PC-9 (cell line): Measurements from ENCODE around the gene GPHN. TPM values are rescaled to one million over a fixed set of nuclear protein-coding genes. Genes with fewer than 3 reads are reported as not detected.

Experiments used
- BruUV-seq: library from RNA; stranded (reverse); fragments of 400-500 nt; replicated peaks from 2 replicates; lab custom pipeline; 2021; lab: Mats Ljungman, UMichigan
- CTCF ChIA-PET: fragments of 300-600 bp; sonication (Branson Sonifier 250); formaldehyde crosslinking; loops from one replicate; lab custom pipeline; 2022; ENCODE audit warnings: antibody characterized with exemption; lab: Charles Lee
- POLR2A ChIA-PET: fragments of 300-600 bp; sonication (Branson Sonifier 250); formaldehyde crosslinking; loops from one replicate; lab custom pipeline; 2022; ENCODE audit warnings: antibody characterized with exemption; ENCODE audit not compliant: unreplicated experiment; lab: Charles Lee
- DNase-seq, 2 experiments: peaks; one replicate each; pipeline versions ENCODE4 v3.0.0 to v3.0.0-alpha.2; 2015 to 2022; ENCODE audit warnings: mixed read lengths in 1 of 2
- H2AFZ ChIP-seq: fragments of 200-600 bp; sonication (generic); 2 replicates; pipeline ENCODE4 v1.8.1; 2017; ENCODE audit warnings: antibody characterized with exemption
- H3F3A ChIP-seq: fragments of 200-600 bp; sonication (generic); 2 replicates; pipeline ENCODE4 v1.8.1; 2017; ENCODE audit warnings: antibody characterized with exemption, mild to moderate bottlenecking, low read depth; ENCODE audit not compliant: insufficient read depth
- H3K27ac ChIP-seq: fragments of 200-600 bp; sonication (generic); 2 replicates; pipeline ENCODE4 v1.6.1; 2016; ENCODE audit warnings: mixed run types
- H3K27me3 ChIP-seq: fragments of 200-600 bp; sonication (generic); 2 replicates; pipeline ENCODE4 v1.6.1; 2016; ENCODE audit warnings: low read depth, mixed run types; ENCODE audit not compliant: insufficient read depth
- H3K36me3 ChIP-seq: fragments of 200-600 bp; sonication (generic); 2 replicates; pipeline ENCODE4 v1.6.1; 2016; ENCODE audit warnings: low read depth, mixed run types
- H3K4me1 ChIP-seq: fragments of 200-600 bp; sonication (generic); replicated peaks from 2 replicates; pipeline ENCODE4 v1.6.1; 2016; ENCODE audit warnings: mixed run types; ENCODE audit not compliant: insufficient read depth
- H3K4me2 ChIP-seq: fragments of 200-600 bp; sonication (generic); 2 replicates; pipeline ENCODE4 v1.6.1; 2017; ENCODE audit warnings: mixed run types
- H3K4me3 ChIP-seq: fragments of 200-600 bp; sonication (generic); 2 replicates; pipeline ENCODE4 v1.6.1; 2016; ENCODE audit warnings: mixed run types
- H3K79me2 ChIP-seq: fragments of 200-600 bp; sonication (generic); 2 replicates; pipeline ENCODE4 v1.6.1; 2017; ENCODE audit warnings: low read depth, mixed run types
- H3K9me2 ChIP-seq: fragments of 200-600 bp; sonication (generic); 2 replicates; pipeline ENCODE4 v1.8.1; 2017; ENCODE audit warnings: mild to moderate bottlenecking; ENCODE audit not compliant: insufficient read depth
- H3K9me3 ChIP-seq: fragments of 200-600 bp; sonication (generic); 2 replicates; pipeline ENCODE4 v1.8.1; 2016; ENCODE audit warnings: low read depth; ENCODE audit not compliant: insufficient read depth
- H4K20me1 ChIP-seq: fragments of 200-600 bp; sonication (generic); 2 replicates; pipeline ENCODE4 v1.8.1; 2017; ENCODE audit not compliant: insufficient read depth
- CTCF ChIP-seq: fragments of 200-600 bp; sonication (generic); conservative IDR thresholded peaks from 2 replicates; pipeline ENCODE4 v1.6.1; 2017; ENCODE audit warnings: mixed run types, antibody characterized with exemption, mild to moderate bottlenecking, moderate library complexity
- EZH2 ChIP-seq: fragments of 200-600 bp; sonication (generic); IDR thresholded peaks from 2 replicates; pipeline ENCODE4 v1.8.0; 2017; ENCODE audit warnings: antibody characterized with exemption, low read depth
- intact Hi-C: fragments of 100-400 bp; cut with micrococcal nuclease; formaldehyde crosslinking; loops from one replicate; pipeline ENCODE4 v1.10.0; 2022; ENCODE audit not compliant: unreplicated experiment
- total RNA-seq: library from RNA; stranded (reverse); gene quantifications from 2 replicates; pipeline ENCODE4 v1.2.3, GENCODE V29; 2021

Gene GPHN
- total RNA-seq, 1 experiment from 2014 or later, result 18.3 TPM

GRCh38 chr14:67045440-67045839 is 537.5 kb downstream of the GPHN start:
- Histone ChIP-seq H3K4me1 (no peaks in the 10 kb centered on the region), H3K4me2 (no peak overlapping the region), H3K9me3 (no peaks in the 10 kb centered on the region), H3K9me2 (no peaks in the 10 kb centered on the region), H3K79me2 (no peaks in the 10 kb centered on the region), H3K4me3 (no peak overlapping the region), H3F3A (no peaks in the 10 kb centered on the region), H4K20me1 (no peaks in the 10 kb centered on the region), H3K27ac (no peak overlapping the region), H2AFZ (no peak overlapping the region), H3K36me3 (no peaks in the 10 kb centered on the region), H3K27me3 (no peaks in the 10 kb centered on the region)
- ChIA-PET POLR2A (no interaction called here), CTCF (no interaction called here)
- intact Hi-C loops, result no loop called here
- no peak for DNase-seq
- TF ChIP-seq EZH2, result no peak
- TF ChIP-seq CTCF, result no peak
- BruUV-seq, result no TSS peak

GRCh38 chr14:67050896-67051295 is 542.9 kb downstream of the GPHN start:
- no peak overlapping the region for H3K4me2 ChIP-seq

GRCh38 chr14:67056684-67057083 is 548.7 kb downstream of the GPHN start:
- no peak overlapping the region for H3K4me3 ChIP-seq

More at GRCh38 chr14:67050896-67051295, 542.9 kb downstream of the GPHN start:
- H4K20me1 ChIP-seq, result no peaks in the 10 kb centered on the region
- H2AFZ ChIP-seq, result no peak overlapping the region
- H3F3A ChIP-seq, result no peaks in the 10 kb centered on the region
- no peaks in the 10 kb centered on the region; the same call in 1 of the 2 replicates for H3K9me3 ChIP-seq
- H3K4me3 ChIP-seq, result no peak overlapping the region
- TF ChIP-seq EZH2, result no peak
- no peaks in the 10 kb centered on the region for H3K4me1 ChIP-seq
- H3K36me3 ChIP-seq, result no peaks in the 10 kb centered on the region
- ChIA-PET POLR2A (no interaction called here), CTCF (no interaction called here)
- BruUV-seq, result no TSS peak
- intact Hi-C loops, result no loop called here
- no peaks in the 10 kb centered on the region for H3K27me3 ChIP-seq
- no peak for DNase-seq
- H3K9me2 ChIP-seq, result no peaks in the 10 kb centered on the region
- H3K79me2 ChIP-seq, result no peaks in the 10 kb centered on the region
- no peak overlapping the region for H3K27ac ChIP-seq

More at GRCh38 chr14:67056684-67057083, 548.7 kb downstream of the GPHN start:
- H2AFZ ChIP-seq, result no peak overlapping the region
- H3K27me3 ChIP-seq, result no peaks in the 10 kb centered on the region
- no peak overlapping the region for H3K27ac ChIP-seq
- TF ChIP-seq CTCF (no peak), EZH2 (no peak)
- no TSS peak for BruUV-seq
- H3K9me3 ChIP-seq, result no peaks in the 10 kb centered on the region; the same call in 1 of the 2 replicates
- no peaks in the 10 kb centered on the region for H3F3A ChIP-seq
- ChIA-PET CTCF (no interaction called here), POLR2A (no interaction called here)
- H3K4me1 ChIP-seq, result no peaks in the 10 kb centered on the region
- no peaks in the 10 kb centered on the region for H3K9me2 ChIP-seq
- H4K20me1 ChIP-seq, result no peaks in the 10 kb centered on the region
- no peaks in the 10 kb centered on the region for H3K79me2 ChIP-seq
- H3K4me2 ChIP-seq, result no peak overlapping the region
- DNase-seq, result no peak
- intact Hi-C loops, result no loop called here
- no peaks in the 10 kb centered on the region for H3K36me3 ChIP-seq
